Measurements from ENCODE around the gene CGA.

Gene CGA

GRCh38 chr6:87071683-87072082 is 23.2 kb downstream of the CGA start:
- no peaks in the 10 kb centered on the region for H3K79me1 ChIP-seq (ENCODE audit: low read length)
- DNase-seq, result no peak
- no peak overlapping the region for H3K18ac ChIP-seq (ENCODE audit: low read length)
- H3K23ac ChIP-seq (ENCODE audit: low read length), result no peak overlapping the region
- H3K4me3 ChIP-seq (ENCODE audit: low read depth, low read length), result no peak overlapping the region
- H2AK5ac ChIP-seq (ENCODE audit: low read length), result no peak overlapping the region
- no peak overlapping the region for H2BK12ac ChIP-seq (ENCODE audit: low read length)
- H2BK120ac ChIP-seq (ENCODE audit: insufficient read depth, low read length, poor library complexity), result no peak overlapping the region
- H3K14ac ChIP-seq (ENCODE audit: low read length), result no peak overlapping the region
- no peak overlapping the region for H4K12ac ChIP-seq (ENCODE audit: low read depth, low read length)
- no peak overlapping the region for H4K8ac ChIP-seq (ENCODE audit: low read depth, low read length)
- no peaks in the 10 kb centered on the region for H3K27me3 ChIP-seq (ENCODE audit: insufficient read depth, low read length)
- no peak overlapping the region for H4K91ac ChIP-seq (ENCODE audit: low read depth, low read length)
- WGBS (ENCODE audit: extremely low coverage, insufficient coverage, insufficient read length), result no CpG with 5 or more reads among the region's 3 CpGs
- no peaks in the 10 kb centered on the region for H3K9me3 ChIP-seq (ENCODE audit: insufficient read depth, low read depth, low read length)
- H3K79me2 ChIP-seq (ENCODE audit: control insufficient read depth, insufficient read depth, low read length, poor library complexity), result no peaks in the 10 kb centered on the region
- no peak overlapping the region for H3K9ac ChIP-seq (ENCODE audit: low read length)
- H3K27ac ChIP-seq (ENCODE audit: low read depth, low read length), result no peak overlapping the region
- H3K4me2 ChIP-seq (ENCODE audit: low read length), result no peak overlapping the region
- H3K4ac ChIP-seq (ENCODE audit: low read depth, low read length), result no peak overlapping the region
- no peaks in the 10 kb centered on the region for H3K36me3 ChIP-seq (ENCODE audit: control insufficient read depth in 1 of 2, insufficient read depth in 2 of 2, low read length in 2 of 2)
- H2BK5ac ChIP-seq (ENCODE audit: low read depth, low read length, poor library complexity), result no peak overlapping the region
- H2AFZ ChIP-seq (ENCODE audit: insufficient read depth, low read length, poor library complexity), result no peak overlapping the region
- H3K4me1 ChIP-seq (ENCODE audit: control insufficient read depth in 1 of 2, insufficient read depth in 2 of 2, low read length in 2 of 2), result no peaks in the 10 kb centered on the region

- H3K4me1 ChIP-seq (ENCODE audit: control insufficient read depth in 1 of 2, insufficient read depth in 2 of 2, low read length in 2 of 2), result no peaks in the 10 kb centered on the region
- H3K18ac ChIP-seq (ENCODE audit: low read length), result no peak overlapping the region
- no peak overlapping the region for H4K8ac ChIP-seq (ENCODE audit: low read depth, low read length)
- no peak overlapping the region for H2BK5ac ChIP-seq (ENCODE audit: low read depth, low read length, poor library complexity)
- H3K9me3 ChIP-seq (ENCODE audit: insufficient read depth, low read depth, low read length), result no peaks in the 10 kb centered on the region
- H2AK5ac ChIP-seq (ENCODE audit: low read length), result no peak overlapping the region
- no peaks in the 10 kb centered on the region for H3K27me3 ChIP-seq (ENCODE audit: insufficient read depth, low read length)
- H3K36me3 ChIP-seq (ENCODE audit: control insufficient read depth in 1 of 2, insufficient read depth in 2 of 2, low read length in 2 of 2), result no peaks in the 10 kb centered on the region
- H3K27ac ChIP-seq (ENCODE audit: low read depth, low read length), result no peak overlapping the region
- H2BK12ac ChIP-seq (ENCODE audit: low read length), result no peak overlapping the region
- no peak overlapping the region for H2AFZ ChIP-seq (ENCODE audit: insufficient read depth, low read length, poor library complexity)
- no peak overlapping the region for H3K4ac ChIP-seq (ENCODE audit: low read depth, low read length)
- no peaks in the 10 kb centered on the region for H3K79me2 ChIP-seq (ENCODE audit: control insufficient read depth, insufficient read depth, low read length, poor library complexity)
- WGBS (ENCODE audit: extremely low coverage, insufficient coverage, insufficient read length), result no CpG with 5 or more reads among the region's 2 CpGs
- H4K12ac ChIP-seq (ENCODE audit: low read depth, low read length), result no peak overlapping the region
- no peak overlapping the region for H2BK120ac ChIP-seq (ENCODE audit: insufficient read depth, low read length, poor library complexity)
- H3K9ac ChIP-seq (ENCODE audit: low read length), result no peak overlapping the region
- H3K79me1 ChIP-seq (ENCODE audit: low read length), result no peaks in the 10 kb centered on the region
- H3K23ac ChIP-seq (ENCODE audit: low read length), result no peak overlapping the region
- no peak for DNase-seq
- no peak overlapping the region for H3K14ac ChIP-seq (ENCODE audit: low read length)
- no peak overlapping the region for H4K91ac ChIP-seq (ENCODE audit: low read depth, low read length)
- H3K4me2 ChIP-seq (ENCODE audit: low read length), result no peak overlapping the region
- H3K4me3 ChIP-seq (ENCODE audit: low read depth, low read length), result no peak overlapping the region
These were observed 24.2 kb downstream of the CGA start for GRCh38 chr6:87070741-87071140.

- no peak overlapping the region for H2AFZ ChIP-seq (ENCODE audit: insufficient read depth, low read length, poor library complexity)
- H2BK120ac ChIP-seq (ENCODE audit: insufficient read depth, low read length, poor library complexity), result no peak overlapping the region
- no peak overlapping the region for H3K9ac ChIP-seq (ENCODE audit: low read length)
- H3K23ac ChIP-seq (ENCODE audit: low read length), result no peak overlapping the region
- no peak overlapping the region for H3K4ac ChIP-seq (ENCODE audit: low read depth, low read length)
- no peaks in the 10 kb centered on the region for H3K79me1 ChIP-seq (ENCODE audit: low read length)
- H4K12ac ChIP-seq (ENCODE audit: low read depth, low read length), result no peak overlapping the region
- H3K14ac ChIP-seq (ENCODE audit: low read length), result no peak overlapping the region
- H3K36me3 ChIP-seq (ENCODE audit: control insufficient read depth in 1 of 2, insufficient read depth in 2 of 2, low read length in 2 of 2), result no peaks in the 10 kb centered on the region
- no peak overlapping the region for H3K4me2 ChIP-seq (ENCODE audit: low read length)
- no CpG with 5 or more reads among the region's 3 CpGs for WGBS (ENCODE audit: extremely low coverage, insufficient coverage, insufficient read length)
- no peaks in the 10 kb centered on the region for H3K27me3 ChIP-seq (ENCODE audit: insufficient read depth, low read length)
- H3K18ac ChIP-seq (ENCODE audit: low read length), result no peak overlapping the region
- DNase-seq, result peak in 1 of 2 donors; percentile 24
- H2BK5ac ChIP-seq (ENCODE audit: low read depth, low read length, poor library complexity), result no peak overlapping the region
- no peak overlapping the region for H2AK5ac ChIP-seq (ENCODE audit: low read length)
- H4K91ac ChIP-seq (ENCODE audit: low read depth, low read length), result no peak overlapping the region
- H2BK12ac ChIP-seq (ENCODE audit: low read length), result no peak overlapping the region
- H3K4me3 ChIP-seq (ENCODE audit: low read depth, low read length), result no peak overlapping the region
- H3K9me3 ChIP-seq (ENCODE audit: insufficient read depth, low read depth, low read length), result no peaks in the 10 kb centered on the region
- H4K8ac ChIP-seq (ENCODE audit: low read depth, low read length), result no peak overlapping the region
- H3K79me2 ChIP-seq (ENCODE audit: control insufficient read depth, insufficient read depth, low read length, poor library complexity), result no peaks in the 10 kb centered on the region
- no peaks in the 10 kb centered on the region for H3K4me1 ChIP-seq (ENCODE audit: control insufficient read depth in 1 of 2, insufficient read depth in 2 of 2, low read length in 2 of 2)
- no peak overlapping the region for H3K27ac ChIP-seq (ENCODE audit: low read depth, low read length)
These were observed 26.1 kb downstream of the CGA start for GRCh38 chr6:87068795-87069194.

GRCh38 chr6:87066449-87067333 is 28.2 kb downstream of the CGA start:
- no CpG with 5 or more reads among the region's 7 CpGs for WGBS (ENCODE audit: extremely low coverage, insufficient coverage, insufficient read length)
- Histone ChIP-seq H3K79me1 (ENCODE audit: low read length) (no peaks in the 10 kb centered on the region), H4K12ac (ENCODE audit: low read depth, low read length) (no peak overlapping the region)

More at GRCh38 chr6:87066449-87067333, 28.2 kb downstream of the CGA start:
- Histone ChIP-seq H4K8ac (ENCODE audit: low read depth, low read length) (no peak overlapping the region), H3K9ac (ENCODE audit: low read length) (no peak overlapping the region), H3K4me3 (ENCODE audit: low read depth, low read length) (no peak overlapping the region), H3K23ac (ENCODE audit: low read length) (no peak overlapping the region), H2AFZ (ENCODE audit: insufficient read depth, low read length, poor library complexity) (no peak overlapping the region), H4K91ac (ENCODE audit: low read depth, low read length) (no peak overlapping the region), H2BK120ac (ENCODE audit: insufficient read depth, low read length, poor library complexity) (no peak overlapping the region), H3K4me1 (ENCODE audit: control insufficient read depth in 1 of 2, insufficient read depth in 2 of 2, low read length in 2 of 2) (no peaks in the 10 kb centered on the region), H3K4ac (ENCODE audit: low read depth, low read length) (no peak overlapping the region), H3K79me2 (ENCODE audit: control insufficient read depth, insufficient read depth, low read length, poor library complexity) (no peaks in the 10 kb centered on the region), H3K36me3 (ENCODE audit: control insufficient read depth in 1 of 2, insufficient read depth in 2 of 2, low read length in 2 of 2) (no peaks in the 10 kb centered on the region), H2BK5ac (ENCODE audit: low read depth, low read length, poor library complexity) (no peak overlapping the region), H3K14ac (ENCODE audit: low read length) (no peak overlapping the region), H3K18ac (ENCODE audit: low read length) (no peak overlapping the region), H3K9me3 (ENCODE audit: insufficient read depth, low read depth, low read length) (no peaks in the 10 kb centered on the region), H3K27me3 (ENCODE audit: insufficient read depth, low read length) (no peaks in the 10 kb centered on the region), H3K27ac (ENCODE audit: low read depth, low read length) (no peak overlapping the region), H2BK12ac (ENCODE audit: low read length) (no peak overlapping the region), H2AK5ac (ENCODE audit: low read length) (no peak overlapping the region), H3K4me2 (ENCODE audit: low read length) (no peak overlapping the region)
- peak; percentile 18 to 71 for DNase-seq
